GM23338 (cell line): ENCODE measurements around the gene RAB19.

Experiments
- CREB1 ChIP-seq: fragments of 250-450 bp; sonication (Bioruptor Pico); IDR thresholded peaks from 2 replicates; pipeline ENCODE4 v1.5.0; 2020; ENCODE audit warnings: low read depth, mild to moderate bottlenecking, moderate library complexity
- EZH2 ChIP-seq: fragments of 200-600 bp; sonication (generic); IDR thresholded peaks from one replicate; pipeline ENCODE4 v1.8.0; 2017; ENCODE audit warnings: antibody characterized with exemption, mild to moderate bottlenecking, low read depth; ENCODE audit not compliant: unreplicated experiment
- EZH2phosphoT487 ChIP-seq: fragments of 200-600 bp; sonication (generic); IDR thresholded peaks from one replicate; pipeline ENCODE4 v1.8.1; 2018; ENCODE audit warnings: antibody characterized with exemption; ENCODE audit not compliant: unreplicated experiment
- POLR2AphosphoS5 ChIP-seq: IDR thresholded peaks from 2 replicates; pipeline ENCODE4 v1.6.1; 2016; ENCODE audit warnings: antibody characterized with exemption, low read depth
- TF ChIP-seq, protein P1 (sequence below), 2 experiments: fragments of 200-600 bp in 1 of 2; sonication (generic) in 1 of 2; conservative IDR thresholded peaks; 2 replicates each; pipeline versions ENCODE4 v1.5.1 to v1.6.1; 2016 to 2017; ENCODE audit warnings: antibody characterized with exemption in 2 of 2, low read depth in 2 of 2, mild to moderate bottlenecking in 2 of 2, moderate library complexity in 1 of 2
- TF ChIP-seq, protein P2 (sequence below): IDR thresholded peaks from 2 replicates; pipeline ENCODE4 v1.6.1; 2016; ENCODE audit warnings: antibody characterized with exemption

DNA sequence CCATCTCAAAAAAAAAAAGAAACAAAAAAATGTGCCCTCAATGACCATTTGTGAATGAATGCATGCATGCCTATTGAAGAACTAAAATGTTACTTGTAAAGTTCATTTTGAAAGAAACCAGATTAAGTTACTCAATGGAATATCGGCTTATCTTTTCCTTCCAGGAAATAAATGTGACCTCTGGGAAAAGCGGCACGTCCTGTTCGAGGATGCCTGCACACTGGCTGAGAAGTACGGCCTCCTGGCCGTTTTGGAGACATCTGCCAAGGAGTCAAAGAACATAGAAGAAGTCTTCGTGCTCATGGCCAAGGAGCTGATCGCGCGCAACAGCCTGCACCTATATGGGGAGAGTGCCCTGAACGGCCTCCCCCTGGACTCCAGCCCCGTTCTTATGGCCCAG lies 21.9 kb downstream of the RAB19 start:
- TF ChIP-seq POLR2AphosphoS5 (no peak), CREB1 (no peak), EZH2phosphoT487 (no peak), EZH2 (no peak)
- TF ChIP-seq, protein P1, sequence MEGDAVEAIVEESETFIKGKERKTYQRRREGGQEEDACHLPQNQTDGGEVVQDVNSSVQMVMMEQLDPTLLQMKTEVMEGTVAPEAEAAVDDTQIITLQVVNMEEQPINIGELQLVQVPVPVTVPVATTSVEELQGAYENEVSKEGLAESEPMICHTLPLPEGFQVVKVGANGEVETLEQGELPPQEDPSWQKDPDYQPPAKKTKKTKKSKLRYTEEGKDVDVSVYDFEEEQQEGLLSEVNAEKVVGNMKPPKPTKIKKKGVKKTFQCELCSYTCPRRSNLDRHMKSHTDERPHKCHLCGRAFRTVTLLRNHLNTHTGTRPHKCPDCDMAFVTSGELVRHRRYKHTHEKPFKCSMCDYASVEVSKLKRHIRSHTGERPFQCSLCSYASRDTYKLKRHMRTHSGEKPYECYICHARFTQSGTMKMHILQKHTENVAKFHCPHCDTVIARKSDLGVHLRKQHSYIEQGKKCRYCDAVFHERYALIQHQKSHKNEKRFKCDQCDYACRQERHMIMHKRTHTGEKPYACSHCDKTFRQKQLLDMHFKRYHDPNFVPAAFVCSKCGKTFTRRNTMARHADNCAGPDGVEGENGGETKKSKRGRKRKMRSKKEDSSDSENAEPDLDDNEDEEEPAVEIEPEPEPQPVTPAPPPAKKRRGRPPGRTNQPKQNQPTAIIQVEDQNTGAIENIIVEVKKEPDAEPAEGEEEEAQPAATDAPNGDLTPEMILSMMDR (conservative IDR thresholded peaks at IDR 0.05; ENCODE audit: low read depth in 2 of 2) = no peak
- TF ChIP-seq, protein P2, sequence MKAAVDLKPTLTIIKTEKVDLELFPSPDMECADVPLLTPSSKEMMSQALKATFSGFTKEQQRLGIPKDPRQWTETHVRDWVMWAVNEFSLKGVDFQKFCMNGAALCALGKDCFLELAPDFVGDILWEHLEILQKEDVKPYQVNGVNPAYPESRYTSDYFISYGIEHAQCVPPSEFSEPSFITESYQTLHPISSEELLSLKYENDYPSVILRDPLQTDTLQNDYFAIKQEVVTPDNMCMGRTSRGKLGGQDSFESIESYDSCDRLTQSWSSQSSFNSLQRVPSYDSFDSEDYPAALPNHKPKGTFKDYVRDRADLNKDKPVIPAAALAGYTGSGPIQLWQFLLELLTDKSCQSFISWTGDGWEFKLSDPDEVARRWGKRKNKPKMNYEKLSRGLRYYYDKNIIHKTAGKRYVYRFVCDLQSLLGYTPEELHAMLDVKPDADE = no peak
